ENCODE data around the gene ZNF169. TPM values are rescaled to one million over a fixed set of nuclear protein-coding genes. Genes with fewer than 3 reads are reported as not detected.

The ZNF169 gene
- total RNA-seq: 5.6 and 8.0 TPM in 2 replicates

DNA sequence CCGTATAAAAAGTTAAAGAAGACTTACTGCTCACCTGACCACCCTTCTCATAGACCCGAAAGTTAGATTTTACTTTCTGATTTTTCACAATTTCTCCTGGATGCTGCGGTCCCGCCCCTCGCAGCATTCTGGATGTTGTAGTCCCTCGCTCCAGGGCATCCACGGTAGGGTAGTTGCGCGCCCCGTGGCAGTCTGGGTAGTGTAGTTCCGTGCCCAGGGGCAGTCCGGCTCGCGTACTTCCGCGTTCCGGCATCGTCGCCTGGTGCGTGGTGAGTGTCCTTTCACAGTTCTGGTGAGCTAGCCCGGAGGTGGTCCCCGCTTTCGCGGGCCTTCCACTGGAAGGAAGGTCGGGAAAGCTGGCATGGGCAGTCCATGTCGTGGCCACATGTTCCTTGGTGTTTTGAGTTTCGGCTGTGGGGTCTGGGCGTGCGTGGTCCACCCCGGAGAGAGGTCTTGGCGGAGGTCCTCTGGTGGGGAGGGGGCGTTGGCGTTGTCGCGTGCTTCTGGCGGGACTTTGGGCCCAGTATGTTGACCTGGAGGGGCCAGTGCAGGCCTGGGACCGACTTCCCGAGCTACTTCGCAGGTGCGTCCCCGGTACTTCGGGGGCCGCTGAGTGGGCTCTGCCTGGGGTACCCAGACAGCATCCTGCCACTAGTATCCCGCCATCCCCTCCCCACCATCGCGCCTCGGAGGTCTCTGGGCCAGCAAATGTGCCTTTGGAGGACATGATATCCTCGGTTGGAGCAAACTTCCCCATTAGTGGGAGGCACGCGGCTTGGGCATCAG is at the start of gene ZNF169:
TSS of gene ZNF169 (plus strand) at position 222 of the 786 bp plus-strand sequence. CDS start 19,515 bp downstream, outside the sequence.

DNA sequence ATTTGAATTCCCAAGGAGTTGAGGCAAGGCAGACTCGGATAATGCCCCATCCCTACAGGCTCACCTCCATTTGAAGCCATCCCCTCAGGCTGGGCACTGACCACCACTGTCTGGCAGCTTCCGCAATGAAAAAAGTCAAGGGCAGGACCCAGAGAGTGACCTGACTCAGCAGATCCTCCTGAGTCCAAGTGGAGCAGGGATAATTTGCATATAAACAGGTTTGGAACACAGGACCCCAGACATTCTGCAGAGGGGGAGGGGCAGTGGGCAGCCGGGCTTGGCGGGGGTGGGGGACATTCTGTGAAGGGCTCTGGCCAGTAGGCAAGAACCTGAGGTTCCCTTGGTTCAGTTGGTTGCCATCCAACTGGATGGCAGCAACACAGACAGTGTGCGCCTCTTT is 69.4 kb downstream of the ZNF169 start, which contains the start of gene NUTM2F:
TSS of gene NUTM2F (minus strand) at position 101 of the 400 bp plus-strand sequence. CDS start at position 80, 21 bp downstream.

Other genes starting within 250 kb of the ZNF169 start
- gene PTPDC1, start 174.8 kb upstream of the ZNF169 start, total RNA-seq: 15.0 and 16.8 TPM in 2 replicates
- not detected in 2 replicates for gene NUTM2F, start 69.3 kb downstream of the ZNF169 start, total RNA-seq